Aorta (tissue), 5 donors: Measurements from ENCODE around the gene PLPP3. TPM values are rescaled to one million over a fixed set of nuclear protein-coding genes. Genes with fewer than 3 reads are reported as not detected.

ENCODE experiments used
- ATAC-seq: fragments of 200-7000 bp; cut with Tn5 transposase; one replicate; pipeline ENCODE4 v1.9.1; 2022; ENCODE audit warnings: moderate library complexity; ENCODE audit not compliant: low FRiP score
- DNase-seq, 2 donors: peaks; one replicate each; pipeline ENCODE4 v3.0.0-alpha.2; 2020
- H3K27ac ChIP-seq, 2 donors: one replicate each; pipeline ENCODE4 v1.5.1; 2013; ENCODE audit warnings: low read length in 2 of 2, mild to moderate bottlenecking in 2 of 2, moderate library complexity in 2 of 2, control low read depth in 1 of 2, inconsistent platforms in 1 of 2, low read depth in 1 of 2
- H3K27me3 ChIP-seq, 2 donors: one replicate each; pipeline ENCODE4 v1.6.1; 2013; ENCODE audit warnings: control low read depth in 1 of 2, low read length in 1 of 2, mild to moderate bottlenecking in 1 of 2, moderate library complexity in 1 of 2; ENCODE audit not compliant: insufficient read depth in 2 of 2, control insufficient read depth in 1 of 2
- H3K36me3 ChIP-seq, 2 donors: one replicate each; pipeline ENCODE4 v1.6.1; 2013; ENCODE audit warnings: control low read depth in 1 of 2, low read length in 1 of 2, mild to moderate bottlenecking in 1 of 2; ENCODE audit not compliant: insufficient read depth in 2 of 2, control insufficient read depth in 1 of 2
- H3K4me1 ChIP-seq, 2 donors: one replicate each; pipeline ENCODE4 v1.6.1; 2013; ENCODE audit warnings: low read length in 2 of 2, control low read depth in 1 of 2, mild to moderate bottlenecking in 1 of 2, moderate library complexity in 1 of 2; ENCODE audit not compliant: insufficient read depth in 2 of 2, control insufficient read depth in 1 of 2
- H3K4me3 ChIP-seq, 2 donors: one replicate each; pipeline ENCODE4 v1.5.1; 2013; ENCODE audit warnings: low read length in 2 of 2, control low read depth in 1 of 2, mild to moderate bottlenecking in 1 of 2
- H3K9me3 ChIP-seq: one replicate; pipeline ENCODE4 v1.6.1; 2013; ENCODE audit warnings: mild to moderate bottlenecking, low read length; ENCODE audit not compliant: control insufficient read depth
- WGBS, 2 donors: extraction: QIAGEN DNeasy Blood & Tissue Kit; methylation state at CpG; one replicate each; pipeline ENCODE4 v1.1.7; 2013; 5-methylcytosine and 5-hydroxymethylcytosine counted together
- intact Hi-C, 2 donors: fragments of 100-400 bp; cut with DNase I; formaldehyde crosslinking; loops; one replicate each; pipeline versions ENCODE4 v1.14.2 to v1.15.0; 2022
- polyA plus RNA-seq, 2 donors: library from polyadenylated mRNA; stranded (reverse); fragments of 200-250 nt; gene quantifications; one replicate each; pipeline ENCODE4 v1.2.3, GENCODE V29; 2013
- total RNA-seq, 2 donors: library from RNA; stranded (reverse); fragmentation: NEBNext Ultra II Directional; extraction: Animal tissue kit (Norgen Biotek cat#: 25700); gene quantifications; one replicate each; pipeline ENCODE4 v1.2.1, GENCODE V29; 2021
- donor health status: healthy with polysubstance abuse.
- donor health status: Bipolar disorder and iron deficiency.
- donor health status: DM: no; HTN: no; CAD: no.
- donor health status: DM: no; HTN: no; CAD: no.
- donor health status: DM: yes; HTN: yes; CAD: no.

The PLPP3 gene
- total and polyA plus RNA-seq, 4 donors, result 19.0 to 114 (median 94.2) TPM

DNA sequence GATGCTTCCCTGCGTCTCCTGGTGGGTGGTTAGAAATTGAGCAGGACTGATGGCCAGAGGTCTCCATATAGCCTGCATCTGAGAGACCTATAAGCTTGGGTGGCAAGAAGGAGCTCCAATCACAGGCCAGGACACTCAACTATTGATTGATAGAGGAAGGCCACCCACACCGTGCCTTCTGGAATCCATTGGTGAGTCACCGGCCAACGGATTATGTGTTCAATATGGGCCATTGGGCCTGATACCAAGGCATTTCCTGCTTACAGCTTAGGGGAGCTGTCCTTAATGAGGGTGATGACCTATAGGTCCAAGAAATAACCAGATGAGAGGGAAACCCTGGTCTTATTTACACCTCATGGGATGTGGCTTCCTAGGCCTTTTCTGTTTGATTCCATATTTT, 115.1 kb downstream of the PLPP3 start:
- no peak overlapping the region for H3K4me3 ChIP-seq
- H3K9me3 ChIP-seq, result no peaks in the 10 kb centered on the region
- H3K36me3 ChIP-seq, result no peaks in the 10 kb centered on the region
- intact Hi-C loops, result no loop called here
- H3K27ac ChIP-seq, result no peak overlapping the region
- no peaks in the 10 kb centered on the region for H3K4me1 ChIP-seq
- DNase-seq (no peak), ATAC-seq (no peak)
- no peaks in the 10 kb centered on the region for H3K27me3 ChIP-seq
- WGBS, 2 donors, result 88 to 92% methylated on average over 4 of the region's 4 CpGs

DNA sequence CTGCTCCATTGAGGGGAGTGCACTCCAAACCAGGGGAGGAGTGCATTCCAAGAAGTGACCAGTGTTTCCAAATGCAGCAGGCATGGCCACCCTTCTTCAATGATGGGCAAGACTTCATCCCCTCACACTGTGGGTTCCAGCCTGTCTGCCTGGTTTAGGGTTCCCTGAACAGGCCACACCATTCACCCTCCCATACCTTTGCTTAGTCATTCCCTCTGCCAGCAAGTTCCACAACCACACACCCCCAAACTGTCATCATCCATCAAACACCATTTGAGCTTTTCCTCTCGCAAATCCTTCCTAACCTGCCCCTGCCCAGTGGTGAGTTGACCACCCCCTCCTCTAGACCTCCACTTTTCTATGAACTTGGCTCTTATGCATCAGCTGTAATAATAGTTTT, 116.0 kb downstream of the PLPP3 start:
- no peaks in the 10 kb centered on the region for H3K4me1 ChIP-seq
- H3K36me3 ChIP-seq, result no peaks in the 10 kb centered on the region
- intact Hi-C loops, result no loop called here
- H3K9me3 ChIP-seq, result no peaks in the 10 kb centered on the region
- DNase-seq (no peak), ATAC-seq (no peak)
- H3K27ac ChIP-seq, result no peak overlapping the region
- H3K27me3 ChIP-seq, result no peaks in the 10 kb centered on the region
- H3K4me3 ChIP-seq, result no peak overlapping the region
- 93 to 100% methylated on average over 1 of the region's 1 CpG for WGBS, 2 donors

DNA sequence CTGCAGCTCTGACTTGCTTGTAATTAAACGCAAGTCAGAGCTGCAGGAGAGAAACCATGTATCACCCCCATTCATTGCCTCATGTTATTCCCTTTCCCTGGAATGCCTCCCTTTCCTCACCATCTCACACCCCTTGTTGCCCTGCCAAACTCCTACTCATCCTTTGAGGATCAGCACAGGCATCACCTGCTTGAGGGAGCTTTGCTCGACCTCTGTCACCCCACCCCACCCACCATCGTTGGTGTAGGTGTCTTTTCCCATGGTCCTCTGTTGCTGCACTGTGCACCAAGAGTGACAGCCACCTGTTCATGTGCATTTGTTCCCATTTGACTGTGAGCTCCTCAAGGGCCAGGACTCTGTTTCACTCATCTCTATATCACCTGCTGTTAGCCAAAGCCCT, 117.2 kb downstream of the PLPP3 start:
- Histone ChIP-seq H3K4me3 (no peak overlapping the region), H3K4me1 (no peaks in the 10 kb centered on the region), H3K9me3 (no peaks in the 10 kb centered on the region), H3K27ac (no peak overlapping the region), H3K36me3 (no peaks in the 10 kb centered on the region), H3K27me3 (no peaks in the 10 kb centered on the region)
- 83 to 92% methylated on average over 3 of the region's 3 CpGs for WGBS, 2 donors
- DNase-seq (no peak), ATAC-seq (no peak)
- intact Hi-C loops, result no loop called here

DNA sequence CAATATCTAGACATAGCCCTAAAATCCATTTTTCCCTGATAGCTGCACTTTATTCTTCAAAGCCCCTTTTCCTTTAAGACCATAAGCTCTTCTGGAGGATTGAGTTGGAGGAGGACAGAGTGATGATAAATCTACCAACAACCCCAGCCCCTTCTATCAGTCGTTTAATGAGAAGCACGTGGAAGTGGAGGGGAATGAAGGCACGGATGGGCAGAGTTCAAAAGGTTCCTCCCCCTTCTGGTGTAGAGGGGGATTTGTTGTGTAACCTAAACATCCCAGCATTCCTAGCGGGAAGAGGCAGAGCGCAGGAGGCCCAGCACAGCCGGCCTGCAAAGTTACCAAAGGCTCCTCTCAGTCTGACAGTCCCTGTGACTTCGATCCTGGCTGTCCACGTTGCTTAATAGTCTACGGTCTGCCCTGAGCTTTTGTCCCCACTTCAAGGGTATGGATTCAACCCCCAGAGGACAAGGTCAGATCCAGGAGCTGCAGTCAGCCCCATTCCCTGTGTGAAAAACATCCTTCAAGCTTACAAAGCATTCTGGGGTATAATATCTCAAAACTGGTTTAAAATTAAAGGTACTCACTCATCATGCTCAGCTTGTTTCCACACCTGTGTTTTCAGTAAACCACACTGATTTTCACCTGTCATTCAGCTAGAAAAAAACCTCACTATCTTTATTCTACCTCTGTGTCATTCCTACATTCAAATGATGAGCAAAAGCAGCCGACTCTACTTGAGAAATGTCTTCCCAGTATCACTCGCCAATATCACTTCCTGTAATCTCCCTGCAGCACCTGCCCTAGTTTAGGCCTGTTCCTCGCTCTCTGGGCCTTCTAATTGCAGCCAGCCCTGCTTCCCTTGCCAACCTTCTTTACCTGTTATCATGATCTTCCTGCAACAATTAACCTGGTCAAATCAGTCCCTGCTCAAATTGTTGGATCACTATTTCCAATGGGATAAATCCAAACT, 117.9 kb downstream of the PLPP3 start:
- Histone ChIP-seq H3K36me3 (no peaks in the 10 kb centered on the region), H3K27me3 (no peaks in the 10 kb centered on the region), H3K27ac (no peak overlapping the region), H3K4me1 (no peaks in the 10 kb centered on the region), H3K9me3 (no peaks in the 10 kb centered on the region), H3K4me3 (no peak overlapping the region)
- intact Hi-C loops, result no loop called here
- 78 to 81% methylated on average over 12 of the region's 12 CpGs for WGBS, 2 donors
- ATAC-seq (no peak), DNase-seq (no peak)

DNA sequence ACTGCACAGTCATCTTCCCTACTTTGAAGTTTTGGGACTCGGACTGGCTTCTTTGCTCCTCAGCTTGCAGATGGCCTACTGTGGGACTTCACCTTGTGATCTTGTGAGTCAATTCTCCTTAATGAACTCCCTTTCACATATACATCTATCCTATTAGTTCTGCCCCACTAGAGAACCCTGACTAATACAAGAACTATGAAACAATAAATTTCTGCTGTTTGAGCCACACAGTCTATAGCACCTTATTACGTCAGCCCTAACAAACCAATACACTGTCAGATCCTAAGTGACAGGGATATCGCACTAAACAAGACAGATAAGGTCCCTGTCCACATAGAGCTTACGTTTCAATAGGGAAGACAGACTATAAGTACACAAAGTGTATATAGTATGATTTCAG, 120.1 kb downstream of the PLPP3 start:
- ATAC-seq (no peak), DNase-seq (no peak)
- H3K27me3 ChIP-seq, result no peaks in the 10 kb centered on the region
- H3K4me1 ChIP-seq, result no peaks in the 10 kb centered on the region
- no peak overlapping the region for H3K27ac ChIP-seq
- no peaks in the 10 kb centered on the region for H3K36me3 ChIP-seq
- intact Hi-C loops, result no loop called here
- WGBS, 2 donors, result 98 to 99% methylated on average over 4 of the region's 4 CpGs
- H3K4me3 ChIP-seq, result no peak overlapping the region
- no peaks in the 10 kb centered on the region for H3K9me3 ChIP-seq

DNA sequence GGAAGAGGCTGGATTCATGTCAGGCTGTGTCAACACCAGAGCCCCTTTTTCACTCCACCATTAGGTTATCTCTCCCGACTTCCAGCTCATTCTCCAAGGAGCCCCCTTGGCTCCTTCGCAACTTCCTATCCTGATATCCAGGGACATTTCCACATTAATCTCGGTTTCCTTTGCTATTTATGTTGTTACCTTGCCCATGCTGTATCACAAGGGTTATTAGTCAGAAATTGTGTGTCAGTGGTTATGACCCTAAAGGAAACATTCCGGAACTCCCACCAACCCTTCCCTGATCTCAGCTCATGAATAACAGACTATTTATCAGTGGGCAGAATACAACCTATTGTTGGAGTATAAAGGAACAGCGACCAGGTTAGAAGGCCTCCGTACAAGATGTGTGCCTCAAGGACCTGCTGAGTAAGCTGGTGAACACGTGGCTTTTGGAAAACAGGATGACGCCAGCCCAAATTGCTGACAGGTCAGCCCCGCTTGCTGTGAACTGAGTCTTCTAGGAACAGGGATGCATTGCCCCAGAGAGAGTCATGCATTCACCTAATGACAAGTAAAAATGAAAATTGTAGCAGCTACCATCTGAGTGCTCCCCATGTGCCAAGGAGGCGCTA, 121.5 kb downstream of the PLPP3 start:
- Histone ChIP-seq H3K27ac (no peak overlapping the region), H3K4me1 (no peaks in the 10 kb centered on the region), H3K9me3 (no peaks in the 10 kb centered on the region), H3K36me3 (no peaks in the 10 kb centered on the region), H3K27me3 (no peaks in the 10 kb centered on the region), H3K4me3 (no peak overlapping the region)
- intact Hi-C loops, result no loop called here
- 92 to 93% methylated on average over 10 of the region's 10 CpGs for WGBS, 2 donors
- ATAC-seq (no peak), DNase-seq (no peak)

DNA sequence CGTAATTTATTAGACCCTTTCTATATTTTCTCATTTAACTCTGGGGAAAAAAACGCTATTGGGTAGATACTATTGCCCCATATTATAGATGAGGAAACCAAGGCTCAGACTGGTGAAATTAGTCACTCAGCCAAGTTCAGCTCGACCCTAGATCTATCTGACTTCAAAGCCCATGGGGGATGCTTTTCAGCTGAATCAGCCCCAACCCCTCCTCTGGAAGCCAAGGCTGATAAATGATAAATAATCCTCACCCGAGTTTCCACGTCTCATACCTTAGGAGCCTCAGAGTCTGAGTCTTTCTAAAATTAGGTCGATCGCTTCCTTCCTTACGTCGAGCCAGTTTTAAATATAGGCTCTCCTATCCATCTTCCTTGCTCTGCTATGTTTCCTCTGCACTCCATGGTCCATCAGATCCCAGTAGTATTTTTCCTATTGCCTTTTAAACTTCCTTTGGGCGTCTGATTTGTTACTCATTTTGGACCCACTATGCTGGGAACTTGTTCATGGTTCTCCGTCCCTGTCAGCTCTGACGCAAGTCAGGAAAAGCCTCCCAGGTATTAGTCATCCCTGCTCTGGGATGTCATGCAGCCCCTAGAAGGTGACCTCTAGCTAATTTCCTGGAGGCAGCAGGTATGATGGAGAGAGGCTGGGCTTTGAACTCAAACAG, 122.8 kb downstream of the PLPP3 start:
- no peak overlapping the region for H3K27ac ChIP-seq
- H3K4me3 ChIP-seq, result no peak overlapping the region

DNA sequence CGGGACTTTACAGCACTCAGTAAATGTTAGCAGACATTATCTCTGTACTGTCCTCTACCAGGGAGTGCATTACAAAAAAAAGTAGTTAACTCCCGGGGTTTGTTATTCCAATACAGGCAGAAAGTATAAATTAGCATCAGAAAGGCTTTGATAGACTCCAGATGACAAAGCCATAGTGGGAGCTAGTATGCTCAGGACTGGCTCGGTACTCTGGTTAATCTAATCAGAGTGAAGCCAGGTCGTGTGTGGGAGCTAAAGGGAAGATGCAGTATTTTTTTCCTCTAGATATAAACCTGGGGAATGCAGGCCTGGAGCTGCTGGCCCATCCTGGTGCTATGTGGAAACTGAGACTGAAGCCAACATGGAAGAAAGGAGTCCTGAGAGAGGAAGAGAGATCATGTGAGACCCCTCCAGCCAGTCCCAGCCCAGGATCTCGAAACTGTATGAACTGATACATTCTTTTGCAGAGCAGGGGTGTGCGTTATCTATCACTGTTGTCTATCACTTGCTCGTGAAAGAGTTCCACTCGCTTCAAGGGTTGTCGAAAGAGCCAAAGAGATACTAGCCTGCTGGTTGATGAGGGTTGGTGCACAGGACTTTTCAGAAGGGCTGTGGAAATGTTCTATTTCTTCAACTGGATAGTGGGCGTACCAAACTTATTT, 125.8 kb downstream of the PLPP3 start:
- intact Hi-C loops, result no loop called here
- Histone ChIP-seq H3K9me3 (no peaks in the 10 kb centered on the region), H3K36me3 (no peaks in the 10 kb centered on the region), H3K4me1 (no peaks in the 10 kb centered on the region), H3K27ac (no peak overlapping the region), H3K27me3 (no peaks in the 10 kb centered on the region), H3K4me3 (no peak overlapping the region)
- DNase-seq (no peak), ATAC-seq (no peak)
- WGBS, 2 donors, result 92 to 94% methylated on average over 10 of the region's 10 CpGs

More for the DNA sequence above, 122.8 kb downstream of the PLPP3 start:
- no peaks in the 10 kb centered on the region for H3K4me1 ChIP-seq
- H3K9me3 ChIP-seq, result no peaks in the 10 kb centered on the region
- intact Hi-C loops, result no loop called here
- no peaks in the 10 kb centered on the region for H3K36me3 ChIP-seq
- WGBS, 2 donors, result 68 to 74% methylated on average over 12 of the region's 12 CpGs
- H3K27me3 ChIP-seq, result no peaks in the 10 kb centered on the region
- ATAC-seq (no peak), DNase-seq (no peak)
